ENCODE measurements around the gene ZMIZ1.

Gene ZMIZ1

GRCh38 chr10:79234391-79235315 lies 165.9 kb downstream of the ZMIZ1 start:
- DNase-seq (ENCODE audit: extremely low spot score, insufficient read length, low read depth) (no peak), FAIRE-seq (no peak)

DNA sequence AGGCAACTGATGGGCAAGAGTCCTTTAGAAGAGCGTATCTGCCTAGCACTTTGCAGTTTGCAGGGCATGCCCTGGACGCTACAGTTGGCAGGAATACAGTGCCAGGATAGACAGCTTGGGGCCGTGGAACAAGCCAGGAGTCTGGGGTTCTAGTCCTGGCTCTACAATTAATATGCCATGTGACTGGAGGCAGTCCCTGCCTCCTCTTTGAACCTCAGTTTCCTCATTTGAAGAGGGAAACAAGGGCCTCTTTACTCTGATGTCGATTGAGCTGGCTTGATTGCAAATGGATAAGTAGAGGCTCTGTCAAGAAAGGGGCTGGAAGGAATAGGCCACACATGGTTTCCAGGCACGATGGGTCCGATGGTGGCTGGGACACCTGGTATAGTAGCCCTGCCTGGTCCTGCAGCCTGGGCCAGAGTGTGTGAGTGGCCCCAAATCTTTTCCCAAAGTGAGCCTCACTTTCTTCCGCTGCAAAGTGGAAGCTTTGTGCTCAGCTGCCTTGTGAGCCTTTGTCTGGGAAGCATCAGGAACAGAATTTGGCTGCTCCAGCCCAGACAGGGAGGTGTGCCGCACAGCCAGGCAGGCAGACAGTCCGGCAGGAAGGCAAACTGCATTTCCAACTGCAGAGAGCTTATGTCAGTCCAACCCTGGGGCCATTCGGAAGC lies 167.1 kb downstream of the ZMIZ1 start:
- FAIRE-seq (no peak), DNase-seq (ENCODE audit: extremely low spot score, insufficient read length, low read depth) (no peak)

DNA sequence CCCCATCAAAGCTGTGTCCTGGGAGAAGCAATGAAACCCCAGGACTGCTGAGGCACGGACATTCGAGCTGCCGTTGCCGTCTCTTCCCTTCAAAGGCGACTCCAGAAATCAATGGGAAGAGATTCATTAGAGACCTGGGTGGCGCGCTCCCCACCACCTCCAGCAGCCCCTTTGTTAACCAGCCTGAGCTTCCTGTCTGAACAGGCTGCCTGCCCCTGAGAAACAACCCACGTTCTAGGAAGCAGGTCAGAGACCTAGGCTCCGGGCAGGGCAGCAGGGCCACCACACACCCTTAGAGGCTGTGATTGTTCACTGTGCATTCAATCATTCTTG lies 167.6 kb downstream of the ZMIZ1 start:
- no peak for FAIRE-seq
- DNase-seq (ENCODE audit: extremely low spot score, insufficient read length, low read depth) = no peak

GRCh38 chr10:79237454-79238157 lies 168.8 kb downstream of the ZMIZ1 start:
- DNase-seq (ENCODE audit: extremely low spot score, insufficient read length, low read depth) = no peak
- FAIRE-seq = no peak

DNA sequence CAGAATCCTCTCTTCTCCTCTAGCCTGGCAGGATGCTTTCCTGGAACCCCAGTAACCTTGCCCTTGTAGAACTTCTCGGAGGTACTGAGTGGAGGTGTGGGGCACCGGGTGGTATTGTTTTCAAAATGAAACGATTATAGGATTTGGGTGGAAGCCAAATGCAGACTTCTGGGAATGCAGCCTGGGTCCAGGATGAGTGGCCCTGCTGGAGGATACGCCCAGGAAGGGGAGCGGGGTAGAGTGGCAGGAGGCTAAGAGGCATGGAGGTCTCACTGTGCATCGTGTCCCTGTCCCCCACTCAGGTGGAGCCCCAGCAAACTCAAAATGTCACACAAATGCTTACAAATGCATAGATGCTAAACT lies 169.4 kb downstream of the ZMIZ1 start:
- DNase-seq (ENCODE audit: extremely low spot score, insufficient read length, low read depth) (no peak), FAIRE-seq (no peak)

DNA sequence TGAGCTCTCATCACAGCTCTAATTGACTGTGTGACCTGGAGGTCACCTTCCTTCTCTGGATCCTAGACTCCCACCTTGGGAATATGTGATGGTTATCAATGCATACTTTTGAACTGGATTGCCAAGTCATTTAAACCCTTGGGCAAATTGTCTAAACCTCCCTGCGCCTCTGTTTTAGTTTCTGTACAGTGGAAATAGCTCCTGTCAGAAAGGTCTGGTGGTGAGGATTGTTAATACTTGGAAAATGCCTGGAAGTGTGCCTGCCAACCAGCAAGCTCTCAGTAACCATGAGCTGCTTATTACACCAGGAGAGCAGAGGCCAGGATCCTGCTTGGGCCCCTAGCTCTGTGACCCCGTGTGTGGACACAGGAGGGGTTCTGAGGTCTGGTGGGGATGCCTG lies 169.8 kb downstream of the ZMIZ1 start:
- FAIRE-seq (no peak), DNase-seq (ENCODE audit: extremely low spot score, insufficient read length, low read depth) (no peak)

- DNase-seq (ENCODE audit: extremely low spot score, insufficient read length, low read depth) (no peak), FAIRE-seq (no peak)
Measured at GRCh38 chr10:79239275-79239779, 170.6 kb downstream of the ZMIZ1 start.

DNA sequence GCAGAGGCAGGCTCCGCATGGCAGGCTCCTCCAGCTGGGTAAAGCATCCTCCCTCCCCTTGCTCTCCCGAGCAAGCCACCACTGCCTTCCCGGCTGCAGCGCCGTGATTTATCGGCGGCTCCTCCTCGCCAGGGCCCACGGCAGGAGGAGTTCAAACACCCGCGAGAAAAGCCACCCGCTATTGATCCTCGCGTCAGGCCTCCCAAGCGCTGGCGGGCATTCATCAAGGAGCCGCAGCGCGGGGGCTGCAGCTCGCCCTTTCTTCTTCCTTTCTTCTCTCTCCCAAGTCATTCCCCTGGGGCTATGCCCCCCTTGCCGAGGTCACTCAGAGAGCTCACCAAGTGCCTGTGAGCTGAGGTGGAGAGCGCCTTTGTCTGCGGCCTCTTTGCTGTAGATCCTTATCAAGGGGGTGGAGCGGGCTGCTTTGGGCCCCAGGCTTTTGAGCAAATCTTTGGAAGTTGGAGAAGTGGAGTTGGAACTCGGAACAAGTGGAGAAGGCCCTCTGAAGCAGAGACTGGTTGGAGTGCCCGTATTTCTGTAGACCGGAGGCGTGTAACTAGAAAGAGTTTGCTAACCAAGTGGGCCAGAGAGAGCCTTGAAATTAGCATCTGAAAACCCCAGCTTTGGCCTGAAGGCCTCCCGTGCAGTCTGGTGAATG lies 171.3 kb downstream of the ZMIZ1 start:
- FAIRE-seq = no peak
- DNase-seq (ENCODE audit: extremely low spot score, insufficient read length, low read depth) = no peak

GRCh38 chr10:79241629-79241989 lies 172.8 kb downstream of the ZMIZ1 start:
- FAIRE-seq (no peak), DNase-seq (ENCODE audit: extremely low spot score, insufficient read length, low read depth) (no peak)

GRCh38 chr10:79241990-79242619 lies 173.3 kb downstream of the ZMIZ1 start:
- peak; percentile 73 for FAIRE-seq
- DNase-seq (ENCODE audit: extremely low spot score, insufficient read length, low read depth) = no peak

- no peak for DNase-seq (ENCODE audit: extremely low spot score, insufficient read length, low read depth)
- FAIRE-seq = peak; percentile 35
Measured at GRCh38 chr10:79242620-79243152, 173.9 kb downstream of the ZMIZ1 start.

DNA sequence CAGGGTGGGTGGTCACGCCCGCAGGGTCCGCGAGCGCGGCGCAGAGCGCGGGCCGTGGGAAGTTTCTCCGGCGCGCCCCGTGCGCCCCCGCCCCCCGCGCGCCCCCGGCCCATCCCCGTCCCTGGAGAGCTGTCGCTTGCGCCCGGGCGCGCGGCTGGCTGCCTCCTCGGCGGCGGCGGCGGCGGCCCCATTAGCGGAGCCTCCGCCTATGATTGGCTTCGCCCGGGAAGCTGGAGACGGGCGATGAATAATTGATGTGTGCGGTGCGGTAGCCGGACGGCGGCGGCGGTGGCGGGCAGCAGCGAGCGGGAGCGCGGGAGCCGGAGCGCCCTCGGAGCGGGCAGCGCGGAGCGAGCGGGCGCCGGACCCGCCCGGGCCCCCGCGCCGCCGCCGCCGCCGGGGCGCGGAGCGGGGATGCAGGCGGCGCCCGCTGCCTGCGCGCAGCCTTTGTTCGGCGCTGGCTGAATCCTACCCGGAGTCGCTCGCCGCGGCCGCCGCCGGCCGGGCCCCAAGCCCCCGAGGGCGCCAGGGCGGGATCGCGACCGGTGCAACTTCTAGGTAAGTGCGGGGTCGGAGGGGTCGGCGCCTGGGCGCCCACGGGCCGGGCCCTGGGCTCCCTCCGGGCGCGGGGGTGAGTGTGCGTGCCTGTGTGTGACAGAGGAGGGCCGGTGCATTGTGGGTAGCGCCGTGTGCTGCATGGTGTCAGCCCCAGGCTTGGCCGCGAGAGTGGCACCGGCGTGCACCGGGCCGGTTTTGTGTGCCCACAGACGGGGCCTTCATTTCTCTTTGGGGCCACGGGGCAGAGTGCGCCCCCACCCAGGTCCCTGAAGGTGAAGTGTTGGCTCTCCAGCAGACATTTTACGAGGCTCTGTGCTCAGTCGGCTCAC lies 174.7 kb downstream of the ZMIZ1 start:
- FAIRE-seq (no peak), DNase-seq (ENCODE audit: extremely low spot score, insufficient read length, low read depth) (no peak)

- DNase-seq (ENCODE audit: extremely low spot score, insufficient read length, low read depth) (no peak), FAIRE-seq (peak; percentile 47)
Measured at GRCh38 chr10:79244068-79244442, 175.3 kb downstream of the ZMIZ1 start.

GRCh38 chr10:79244841-79245504 lies 176.2 kb downstream of the ZMIZ1 start:
- peak; percentile 89 for FAIRE-seq
- no peak for DNase-seq (ENCODE audit: extremely low spot score, insufficient read length, low read depth)

- DNase-seq (ENCODE audit: extremely low spot score, insufficient read length, low read depth) = no peak
- FAIRE-seq = peak; percentile 53
Measured at GRCh38 chr10:79245539-79246208, 176.9 kb downstream of the ZMIZ1 start.

DNA sequence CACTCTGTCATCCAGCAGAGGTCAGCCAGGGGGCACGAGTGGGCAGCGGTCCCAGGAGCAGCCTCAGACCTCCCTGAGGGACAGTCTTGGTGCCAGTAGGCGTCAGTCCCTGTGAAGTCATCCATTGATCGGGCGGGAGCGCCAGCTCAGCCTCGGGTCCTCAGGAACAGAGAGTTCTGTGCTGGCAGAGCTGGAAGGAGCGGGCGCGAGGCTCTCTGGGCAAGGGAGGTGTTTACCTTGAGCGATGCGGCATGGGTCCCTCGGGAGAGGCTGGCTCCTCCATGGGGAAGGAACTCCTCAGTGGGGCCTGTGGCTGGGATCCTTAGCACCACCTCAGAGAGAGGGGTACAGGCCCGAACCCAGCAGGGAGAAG lies 177.4 kb downstream of the ZMIZ1 start:
- FAIRE-seq = peak; percentile 65
- DNase-seq (ENCODE audit: extremely low spot score, insufficient read length, low read depth) = no peak

DNA sequence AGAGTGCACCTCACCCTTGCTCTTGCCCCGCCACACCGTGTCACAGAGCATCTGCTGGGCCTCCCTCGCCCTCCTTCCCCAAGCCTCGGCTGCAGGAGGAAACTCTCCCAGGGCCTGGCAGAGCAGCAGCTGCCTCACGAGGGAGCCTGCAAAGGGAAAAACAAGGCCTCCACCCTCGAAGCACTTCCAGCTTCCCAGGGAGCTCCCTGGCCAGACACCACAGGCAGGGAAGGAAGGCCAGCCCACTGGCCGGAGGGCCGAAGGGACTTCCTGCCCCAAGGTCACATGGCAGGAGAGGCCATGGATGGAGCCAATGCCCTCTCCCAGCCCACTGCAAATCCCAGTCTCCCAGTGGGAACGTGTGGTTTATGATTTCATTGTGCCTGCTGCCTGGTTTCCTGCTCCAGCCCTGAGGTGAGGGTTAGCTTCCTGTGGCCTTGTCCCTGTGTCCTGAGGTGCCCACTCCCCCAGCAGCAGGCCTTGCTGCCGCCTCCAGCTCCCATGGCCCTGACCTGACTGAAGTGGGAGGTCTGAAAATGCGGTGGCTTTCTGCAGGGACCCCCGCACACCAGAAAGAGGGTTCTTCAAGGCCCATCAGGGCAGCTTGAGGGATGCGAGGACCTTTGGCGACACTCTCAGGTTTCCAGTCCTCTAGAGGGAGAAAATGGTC lies 178.0 kb downstream of the ZMIZ1 start:
- no peak for FAIRE-seq
- no peak for DNase-seq (ENCODE audit: extremely low spot score, insufficient read length, low read depth)
